GM04504 (cell line): Measurements from ENCODE around the gene BUB1.
"Not testable (repeated sequence)": the region's sequence is repeated elsewhere in the genome, so short reads cannot be mapped to it uniquely, and the experiment has no call there.

ENCODE experiments used
- DNase-seq: peaks from one replicate; pipeline ENCODE4 v3.0.0-alpha.2; 2012; ENCODE audit warnings: low read depth

BUB1 gene

DNA sequence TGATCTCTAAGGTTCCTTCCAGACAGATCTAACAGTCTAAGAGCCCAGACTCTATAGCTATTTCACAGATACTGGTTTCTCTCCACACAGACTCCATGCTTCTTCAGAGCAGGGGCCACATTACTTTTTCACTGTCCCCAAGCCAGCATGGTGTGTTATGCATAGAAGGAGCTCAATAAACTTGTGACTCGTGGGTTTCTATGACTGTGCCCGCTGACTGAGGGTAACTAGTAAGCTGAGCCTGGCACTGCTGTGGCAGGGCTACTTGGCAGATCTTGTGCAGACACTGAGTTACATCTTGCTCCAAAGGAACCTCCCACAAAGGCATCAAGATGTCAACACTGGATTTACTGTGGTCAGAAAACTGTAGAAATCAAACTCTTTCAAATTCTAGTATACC is 85.9 kb downstream of the BUB1 start:
- not testable (repeated sequence) for DNase-seq

DNA sequence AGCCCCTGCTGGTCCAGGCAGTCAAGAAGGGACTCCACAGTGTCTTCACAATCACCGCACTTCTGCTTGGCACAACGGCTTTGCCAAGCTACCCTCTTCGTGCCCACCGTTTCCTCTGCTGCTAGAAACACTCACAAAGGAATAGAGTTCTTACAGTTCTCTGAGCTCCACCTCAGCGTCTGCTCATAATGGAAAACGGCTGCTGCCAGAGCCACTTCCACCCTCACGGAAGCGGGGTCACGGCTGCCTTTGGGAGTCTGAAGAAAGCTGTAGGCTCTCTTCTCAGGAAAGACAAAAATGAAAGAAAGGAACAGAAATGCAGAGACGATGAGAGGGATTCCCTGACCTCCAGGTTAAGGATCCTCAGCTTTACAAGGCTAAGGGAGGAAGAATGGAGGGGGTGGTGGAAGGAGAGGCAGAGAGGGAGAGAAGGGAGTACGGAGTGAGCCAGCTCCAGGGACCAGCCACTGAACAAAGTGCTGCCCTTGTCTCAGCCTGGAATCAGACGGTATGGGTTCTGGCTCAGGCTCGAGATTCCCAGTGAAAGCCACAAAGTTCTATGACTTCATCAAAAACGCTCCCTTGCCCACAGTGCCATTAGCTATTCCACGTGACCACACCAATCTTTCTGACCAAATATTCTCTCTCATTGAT is 88.1 kb downstream of the BUB1 start:
- DNase-seq: not testable (repeated sequence)

DNA sequence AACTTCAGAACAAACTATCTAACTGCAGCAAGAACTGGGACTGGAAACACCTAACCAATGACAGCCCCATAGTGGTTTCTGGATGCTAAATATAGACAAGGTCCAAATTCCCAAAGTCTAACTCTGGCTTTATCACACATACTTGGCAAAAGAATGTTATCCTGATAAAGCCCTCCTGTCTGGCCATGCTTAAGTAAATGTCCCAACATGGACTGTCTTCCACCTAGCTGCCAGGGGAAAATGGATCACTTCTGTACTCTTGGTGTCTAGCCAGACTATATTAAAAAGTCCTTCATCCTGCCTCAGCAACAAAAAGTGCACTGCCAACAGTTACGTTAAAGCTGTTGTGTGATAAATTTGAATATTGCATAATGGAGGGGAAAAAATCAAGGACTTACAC is 89.3 kb downstream of the BUB1 start:
- DNase-seq: not testable (repeated sequence)
